SU-DHL-6 (cell line): ENCODE results near the gene PTTG1IP.

Experiments
- H2AFZ ChIP-seq: fragments of 200-600 bp; sonication (generic); 2 replicates; pipeline ENCODE4 v1.6.1; 2014; ENCODE audit warnings: low read depth, mild to moderate bottlenecking, moderate library complexity, mixed read lengths, antibody characterized with exemption, low read length; ENCODE audit not compliant: severe bottlenecking
- H3F3A ChIP-seq: fragments of 200-600 bp; shearing (Covaris generic); 2 replicates; pipeline ENCODE4 v1.6.0; 2016; ENCODE audit warnings: antibody characterized with exemption, mild to moderate bottlenecking; ENCODE audit not compliant: insufficient read depth
- H3K27ac ChIP-seq: fragments of 200-600 bp; sonication (generic); 2 replicates; pipeline ENCODE4 v1.5.1; 2016; ENCODE audit warnings: low read depth, mild to moderate bottlenecking, low read length, moderate library complexity, mixed read lengths
- H3K27me3 ChIP-seq: fragments of 200-600 bp; sonication (generic), shearing (Covaris generic); 2 replicates; pipeline ENCODE4 v1.6.0; 2014; ENCODE audit warnings: mild to moderate bottlenecking, low read length
- H3K36me3 ChIP-seq: fragments of 200-600 bp; sonication (generic); 2 replicates; pipeline ENCODE4 v1.6.1; 2014; ENCODE audit warnings: mild to moderate bottlenecking, low read length, mixed read lengths
- H3K4me2 ChIP-seq: fragments of 300-600, 200-600 bp; shearing (Covaris generic), sonication (generic); 2 replicates; pipeline ENCODE4 v1.6.0; 2014; ENCODE audit warnings: low read length, low read depth, mild to moderate bottlenecking; ENCODE audit not compliant: poor library complexity, severe bottlenecking
- H3K4me3 ChIP-seq: fragments of 200-600 bp; sonication (generic); 2 replicates; pipeline ENCODE4 v1.5.1; 2014; ENCODE audit warnings: antibody characterized with exemption, low read length, mild to moderate bottlenecking, mixed read lengths; ENCODE audit not compliant: insufficient read depth, poor library complexity, severe bottlenecking
- H3K79me2 ChIP-seq: fragments of 200-600 bp; sonication (generic); 2 replicates; pipeline ENCODE4 v1.6.1; 2014; ENCODE audit warnings: mild to moderate bottlenecking, low read length, moderate library complexity; ENCODE audit not compliant: insufficient read depth
- H3K9ac ChIP-seq: fragments of 200-600 bp; sonication (generic); 2 replicates; pipeline ENCODE4 v1.7.0; 2014; ENCODE audit warnings: mild to moderate bottlenecking, low read length
- H3K9me2 ChIP-seq: fragments of 200-600 bp; sonication (generic); replicated peaks from 2 replicates; pipeline ENCODE4 v1.6.1; 2014; ENCODE audit warnings: low read length; ENCODE audit not compliant: insufficient read depth
- H3K9me3 ChIP-seq: fragments of 200-600 bp; sonication (generic); 2 replicates; pipeline ENCODE4 v1.6.1; 2014; ENCODE audit warnings: low read length, mixed read lengths; ENCODE audit not compliant: insufficient read depth
- H4K20me1 ChIP-seq: fragments of 200-600 bp; sonication (generic); 2 replicates; pipeline ENCODE4 v1.6.1; 2014; ENCODE audit warnings: low read depth, mild to moderate bottlenecking, antibody characterized with exemption, low read length, moderate library complexity, mixed read lengths
- CTCF ChIP-seq: fragments of 200-600 bp; sonication (generic); IDR thresholded peaks from one replicate; pipeline ENCODE4 v1.5.1; 2017; ENCODE audit warnings: antibody characterized with exemption, mild to moderate bottlenecking, low read length, moderate library complexity; ENCODE audit not compliant: insufficient read depth, poor library complexity, severe bottlenecking
- EZH2phosphoT487 ChIP-seq: fragments of 200-600 bp; sonication (generic), shearing (Covaris generic); conservative IDR thresholded peaks from 2 replicates; pipeline ENCODE4 v1.6.1; 2018; ENCODE audit warnings: mild to moderate bottlenecking, antibody characterized with exemption, low read length, moderate library complexity, mixed read lengths

The PTTG1IP gene

GRCh38 chr21:44899768-44900558 lies 26.5 kb upstream of the PTTG1IP start:
- no peak overlapping the region for H2AFZ ChIP-seq
- no peak overlapping the region for H3K4me2 ChIP-seq
- H3K9me3 ChIP-seq, result no peaks in the 10 kb centered on the region
- H3K9ac ChIP-seq, result no peak overlapping the region
- TF ChIP-seq CTCF (no peak), EZH2phosphoT487 (no peak)
- H3K36me3 ChIP-seq, result no peaks in the 10 kb centered on the region
- H3K27ac ChIP-seq, result no peak overlapping the region
- H3K9me2 ChIP-seq, result no peaks in the 10 kb centered on the region
- no peaks in the 10 kb centered on the region for H3F3A ChIP-seq
- no peaks in the 10 kb centered on the region for H3K79me2 ChIP-seq
- no peak overlapping the region for H3K4me3 ChIP-seq
- no peaks in the 10 kb centered on the region for H4K20me1 ChIP-seq
- H3K27me3 ChIP-seq, result no peaks in the 10 kb centered on the region

- Histone ChIP-seq H3K79me2 (no peaks in the 10 kb centered on the region), H3K9me2 (no peaks in the 10 kb centered on the region), H3K4me2 (no peak overlapping the region), H3K4me3 (no peak overlapping the region), H3K9me3 (no peaks in the 10 kb centered on the region), H3K9ac (no peak overlapping the region), H3K27ac (no peak overlapping the region), H4K20me1 (no peaks in the 10 kb centered on the region), H3K27me3 (no peaks in the 10 kb centered on the region), H3K36me3 (no peaks in the 10 kb centered on the region), H2AFZ (no peak overlapping the region), H3F3A (no peaks in the 10 kb centered on the region)
- no peak for TF ChIP-seq CTCF
- TF ChIP-seq EZH2phosphoT487, result no peak
These were observed 25.6 kb upstream of the PTTG1IP start for GRCh38 chr21:44898851-44899767.

GRCh38 chr21:44898011-44898488 lies 24.6 kb upstream of the PTTG1IP start:
- H3K9ac ChIP-seq, result no peak overlapping the region
- no peaks in the 10 kb centered on the region for H4K20me1 ChIP-seq
- no peaks in the 10 kb centered on the region for H3K27me3 ChIP-seq
- no peaks in the 10 kb centered on the region for H3K9me3 ChIP-seq
- H3K9me2 ChIP-seq, result no peaks in the 10 kb centered on the region
- no peaks in the 10 kb centered on the region for H3F3A ChIP-seq
- TF ChIP-seq EZH2phosphoT487 (no peak), CTCF (no peak)
- H3K27ac ChIP-seq, result no peak overlapping the region
- no peak overlapping the region for H3K4me3 ChIP-seq
- H2AFZ ChIP-seq, result no peak overlapping the region
- no peaks in the 10 kb centered on the region for H3K79me2 ChIP-seq
- H3K4me2 ChIP-seq, result no peak overlapping the region
- no peaks in the 10 kb centered on the region for H3K36me3 ChIP-seq
